GM19238 (cell line): ENCODE data around the gene SNX7.
A peak's percentile ranks its signal among the peaks of the same experiment; 100 is the strongest.

Source experiments
- DNase-seq: peaks from one replicate; pipeline ENCODE4 v3.0.0; 2011; ENCODE audit warnings: low spot score; ENCODE audit not compliant: insufficient read length

Gene SNX7

GRCh38 chr1:98661544-98662355 lies at the start of gene SNX7:
SNX7 (plus strand) TSS chr1:98661721; CDS start chr1:98661732, 11 bp downstream.
- peak; percentile 36 for DNase-seq

GRCh38 chr1:98637316-98637715 lies 24.2 kb upstream of the SNX7 start:
- DNase-seq, result no peak

DNA sequence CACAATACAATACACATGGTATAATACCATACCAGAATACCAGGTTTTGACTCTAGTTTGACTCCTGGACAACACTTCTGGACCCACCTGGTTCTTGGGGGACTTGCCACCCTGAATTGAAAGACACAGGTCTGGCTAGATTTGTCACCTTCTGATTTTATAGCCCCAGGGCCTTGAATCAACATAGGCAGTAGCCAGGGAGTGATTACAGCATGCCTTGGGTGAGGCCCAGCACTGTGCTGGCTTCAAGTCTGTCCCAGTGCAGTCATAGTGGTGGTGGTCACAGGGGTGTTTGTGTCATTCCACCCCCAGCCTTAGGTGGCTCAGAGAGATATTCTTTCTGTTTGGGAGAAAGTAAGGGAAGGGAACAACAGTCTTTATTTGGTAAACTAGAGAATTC lies 23.3 kb upstream of the SNX7 start:
- no peak for DNase-seq

DNA sequence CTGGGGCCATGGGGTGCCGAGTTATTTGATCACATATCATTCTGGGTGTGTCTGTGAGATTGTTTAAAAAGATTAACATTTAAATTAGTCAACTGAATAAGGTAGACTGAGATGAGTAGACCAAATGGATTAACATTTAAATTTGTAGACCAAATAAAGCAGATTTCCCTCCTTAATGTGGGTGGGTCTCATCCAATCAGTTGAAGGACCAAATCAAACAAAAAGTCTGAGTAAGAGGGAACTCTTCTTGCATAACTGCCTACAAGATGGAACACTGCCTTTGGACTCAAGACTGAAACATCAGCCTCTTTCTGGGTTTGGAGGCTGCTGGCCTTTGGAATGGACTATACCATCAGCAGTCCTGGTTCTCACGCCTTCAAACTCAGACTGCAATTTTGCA lies 17.0 kb upstream of the SNX7 start:
- no peak for DNase-seq

DNA sequence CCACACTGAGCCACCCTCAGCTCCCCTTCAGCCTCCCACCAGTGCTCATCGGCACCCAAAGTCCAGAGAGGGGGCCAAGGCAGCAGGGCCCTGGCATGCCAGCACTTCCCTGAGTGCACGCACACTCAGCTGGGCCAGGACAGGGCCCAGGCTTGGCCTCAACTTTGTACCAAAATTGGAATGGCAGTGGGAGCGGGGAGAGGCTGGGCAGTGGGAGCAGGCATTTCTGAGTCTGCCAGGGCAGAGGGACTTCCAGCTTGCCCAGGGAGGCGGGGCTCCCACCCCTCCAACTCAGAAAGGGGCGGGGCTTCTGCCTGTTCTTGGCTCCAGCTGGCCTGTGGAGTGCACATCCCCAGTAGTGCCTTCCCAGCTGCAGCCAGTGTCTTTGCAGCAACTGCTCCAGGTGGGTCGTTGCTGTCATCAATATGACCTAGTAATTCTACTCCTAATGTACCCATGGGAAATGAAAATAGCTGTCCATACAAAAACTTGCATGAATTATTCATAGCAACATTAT lies 10.3 kb upstream of the SNX7 start:
- no peak for DNase-seq

DNA sequence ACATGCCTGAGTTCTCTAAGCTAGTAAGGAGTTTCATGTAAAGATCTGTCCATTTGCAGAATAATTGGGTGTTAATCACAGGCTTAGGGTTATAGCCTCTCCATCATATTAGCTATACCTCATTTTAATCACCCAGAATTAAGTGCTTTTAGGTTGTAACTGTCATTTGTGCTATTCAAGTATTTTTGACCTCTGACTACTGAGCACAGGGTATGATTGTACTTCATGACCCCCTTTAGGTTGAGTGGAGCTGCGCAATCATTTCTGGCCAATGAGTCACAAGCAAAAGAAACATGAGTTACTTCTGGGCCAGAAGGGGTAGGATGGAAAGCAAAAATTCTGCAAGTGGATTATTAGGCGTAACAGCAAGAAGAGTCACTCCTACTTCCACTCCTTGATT lies 8.4 kb upstream of the SNX7 start:
- no peak for DNase-seq

DNA sequence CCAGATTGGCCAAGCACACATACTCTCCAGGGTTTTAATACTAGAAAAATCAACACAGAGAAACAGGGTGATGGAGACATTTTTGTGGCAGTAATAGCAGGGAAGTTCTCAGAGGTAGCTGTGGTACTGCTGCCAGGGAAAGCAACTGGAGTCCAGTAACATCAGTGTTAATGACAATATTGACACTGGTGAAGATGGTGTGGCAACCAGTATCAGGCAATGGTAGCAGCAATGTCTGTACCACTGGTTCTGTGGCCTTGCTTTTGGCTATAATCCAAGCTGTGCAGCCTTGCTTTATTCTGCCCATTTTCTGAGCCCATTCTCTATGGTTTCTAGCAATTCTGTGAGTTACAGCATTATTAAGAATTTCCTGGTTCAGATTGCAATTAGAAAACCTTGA lies 1.6 kb upstream of the SNX7 start:
- DNase-seq, result no peak

DNA sequence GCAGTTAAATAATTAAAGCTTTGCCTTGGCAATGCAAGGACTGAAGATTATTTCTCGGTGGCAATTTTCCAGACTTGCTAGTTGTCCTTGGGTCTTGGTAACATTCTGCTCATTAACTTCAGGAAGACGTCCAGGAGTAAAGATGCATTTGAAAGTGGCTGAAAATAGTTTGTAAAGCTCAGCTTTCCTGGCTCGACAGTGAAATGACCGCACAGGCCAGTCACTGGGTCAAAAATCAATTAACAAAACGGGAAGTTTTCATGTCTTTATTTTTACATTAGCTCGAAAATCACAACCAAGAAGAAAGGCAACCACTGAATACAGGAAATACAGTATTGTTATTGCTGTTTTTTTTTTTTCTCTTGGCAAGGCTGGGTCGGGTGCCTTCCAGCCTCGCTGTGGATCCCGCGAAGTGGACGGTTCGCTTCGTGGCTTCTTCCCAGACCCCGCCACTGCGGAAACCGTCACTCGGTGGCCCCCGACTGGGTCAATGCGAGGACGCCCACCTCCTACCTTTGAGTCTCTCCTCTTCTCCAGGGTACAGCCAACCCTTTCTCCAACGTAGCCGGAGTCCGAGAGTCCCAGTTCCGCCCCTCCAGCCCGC lies 479 bp upstream of the SNX7 start:
- DNase-seq, result no peak

GRCh38 chr1:98662356-98662670 lies 792 bp downstream of the SNX7 start:
- no peak for DNase-seq

GRCh38 chr1:98668733-98669132 lies 7.2 kb downstream of the SNX7 start:
- DNase-seq, result no peak

GRCh38 chr1:98669355-98670296 lies 8.1 kb downstream of the SNX7 start:
- no peak for DNase-seq

DNA sequence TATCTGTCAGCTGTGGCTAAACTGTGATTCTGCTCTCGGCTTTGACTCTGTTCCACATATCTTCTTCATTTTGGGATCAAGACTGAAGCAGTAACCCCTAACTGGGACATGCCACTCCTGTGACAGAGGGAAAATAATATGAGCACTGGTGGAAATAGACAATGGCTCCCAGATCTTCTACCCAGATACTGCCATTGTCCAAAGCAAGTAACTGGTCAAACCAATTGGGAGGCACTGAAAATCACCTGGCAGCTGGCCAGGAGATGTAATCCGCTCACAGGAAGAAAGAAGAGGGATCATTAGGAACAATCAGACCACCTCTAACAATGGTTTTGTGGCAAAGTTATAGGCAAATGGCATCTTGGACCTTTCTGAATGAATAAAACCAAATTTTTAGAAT lies 10.7 kb downstream of the SNX7 start:
- no peak for DNase-seq

- no peak for DNase-seq
These were observed 12.7 kb downstream of the SNX7 start for GRCh38 chr1:98674075-98674781.

DNA sequence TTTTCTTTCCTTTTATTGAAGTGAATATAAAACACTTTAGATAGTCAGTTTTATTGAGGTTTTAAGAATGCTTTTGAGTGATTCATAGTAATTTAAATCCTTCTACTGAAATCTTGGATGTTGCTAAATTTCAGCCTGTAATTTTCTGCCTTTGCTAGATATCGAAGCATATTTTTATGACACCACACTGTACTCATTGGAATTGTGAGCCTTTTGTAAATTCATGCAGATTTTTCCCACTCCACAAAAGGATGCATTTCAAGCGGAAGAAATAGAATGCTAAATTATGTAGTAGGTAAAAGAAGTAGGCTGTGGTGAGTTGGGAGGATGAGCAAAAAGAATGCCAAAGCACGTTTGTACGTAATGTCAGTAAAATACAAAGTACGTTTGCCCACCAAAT lies 13.8 kb downstream of the SNX7 start:
- DNase-seq, result no peak

- no peak for DNase-seq
These were observed 15.8 kb downstream of the SNX7 start for GRCh38 chr1:98677288-98677687.

- DNase-seq, result no peak
These were observed 20.3 kb downstream of the SNX7 start for GRCh38 chr1:98681812-98682211.

- no peak for DNase-seq
These were observed 26.7 kb downstream of the SNX7 start for GRCh38 chr1:98688110-98688739.

GRCh38 chr1:98690576-98690975 lies 29.1 kb downstream of the SNX7 start:
- no peak for DNase-seq

DNA sequence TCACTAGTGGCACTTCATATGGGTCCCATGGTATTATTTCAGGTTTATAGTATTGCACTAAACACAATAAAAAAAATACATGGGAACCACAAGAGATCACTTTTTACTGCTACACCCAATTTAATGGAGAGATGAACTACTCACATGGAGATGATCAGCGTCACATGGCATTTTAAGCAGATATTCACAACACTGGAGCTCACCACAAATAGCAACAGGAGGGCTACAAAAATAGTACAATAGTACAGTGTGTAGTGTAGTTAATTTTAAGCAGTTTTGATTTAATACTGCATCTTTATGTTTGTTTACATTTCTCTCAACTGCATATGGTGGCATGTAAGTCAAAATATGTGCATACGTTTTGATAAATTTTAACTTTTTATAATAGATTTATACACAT lies 31.0 kb downstream of the SNX7 start:
- DNase-seq, result no peak

- DNase-seq, result no peak
These were observed 31.9 kb downstream of the SNX7 start for GRCh38 chr1:98693385-98693784.

DNA sequence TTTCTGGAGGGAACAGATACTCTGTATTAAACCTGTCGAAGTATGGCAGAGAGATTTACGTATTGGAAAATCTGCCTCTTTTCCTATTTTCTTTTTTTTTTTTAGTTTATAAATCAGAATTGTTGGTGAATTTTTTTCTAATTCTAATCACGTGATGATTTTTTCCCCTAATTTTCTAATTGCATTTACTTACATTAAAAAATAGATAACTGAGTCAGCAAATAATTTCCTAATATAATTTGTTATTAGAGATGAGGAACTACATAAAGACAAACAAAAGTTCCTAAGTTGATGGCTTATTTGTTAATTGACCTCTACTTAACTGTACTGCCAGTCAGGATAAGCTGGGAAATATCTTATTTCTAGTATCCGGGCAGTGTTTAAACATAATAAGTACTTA lies 34.6 kb downstream of the SNX7 start:
- DNase-seq, result no peak
